ENCODE results near the gene TMC2. TPM values are rescaled to one million over a fixed set of nuclear protein-coding genes. Genes with fewer than 3 reads are reported as not detected.
A peak's percentile ranks its signal among the peaks of the same experiment; 100 is the strongest.

TMC2 gene
- polyA plus RNA-seq, 2 of the 4 experiments (the other 2 are of a cell fraction) = not detected

- no peak overlapping the region for H3K27ac ChIP-seq
- POLR2A ChIA-PET = interaction anchor here (0.9 kb wide), 1 partner anchor 72 kb away, joined by 5 read pairs; the partner anchor contains the start of gene SNRPB
- no peak overlapping the region for H3K4me3 ChIP-seq
- DNase-seq (ENCODE audit: low read depth in 1 of 2, low spot score in 1 of 2) (no peak), FAIRE-seq (peak; percentile 13), ATAC-seq (no peak)
- CTCF ChIA-PET = interaction anchor here (1.4 to 1.6 kb wide), 2 partner anchors 14 to 21 kb away, joined by 3 to 5 read pairs; no protein-coding TSS in a partner anchor
- H3K4me1 ChIP-seq = no peaks in the 10 kb centered on the region
- TF ChIP-seq GATA3 (IDR thresholded peaks at IDR 0.05; ENCODE audit: borderline replicate concordance) (no peak), MAFK (IDR thresholded peaks at IDR 0.05; ENCODE audit: partially characterized antibody) (peak; percentile 44)
- 43% methylated on average over 4 of the region's 4 CpGs for WGBS (ENCODE audit: missing lambda C conversion rate)
- no peaks in the 10 kb centered on the region for H3K9me3 ChIP-seq
- no peak overlapping the region for H3K4me2 ChIP-seq
Measured at GRCh38 chr20:2542361-2542760, 6.0 kb downstream of the TMC2 start.

GRCh38 chr20:2544211-2544610 lies 7.8 kb downstream of the TMC2 start:
- TF ChIP-seq POLR2A (IDR thresholded peaks at IDR 0.05; ENCODE audit: low read length) (no peak), NPAS2 (CRISPR knock-in tag; IDR thresholded peaks at IDR 0.05; ENCODE audit: borderline replicate concordance) (no peak), CHD2 (IDR thresholded peaks at IDR 0.05; ENCODE audit: low read length, partially characterized antibody) (no peak), RAD21 (conservative IDR thresholded peaks at IDR 0.05 in 1 of 2, IDR thresholded peaks at IDR 0.05 in 1 of 2) (no peak), EHMT2 (IDR thresholded peaks at IDR 0.05; ENCODE audit: low read depth) (no peak), E2F6 (IDR thresholded peaks at IDR 0.05; ENCODE audit: borderline replicate concordance, low read depth) (no peak), ZSCAN20 (CRISPR knock-in tag; IDR thresholded peaks at IDR 0.05) (no peak), MYC (IDR thresholded peaks at IDR 0.05; ENCODE audit: borderline replicate concordance, low read length) (no peak), REST (IDR thresholded peaks at IDR 0.05) (no peak), HOXA7 (CRISPR knock-in tag; IDR thresholded peaks at IDR 0.05) (no peak)
- Histone ChIP-seq H3K27ac (no peak overlapping the region), H3K4me1 (no peaks in the 10 kb centered on the region), H3K9me3 (no peaks in the 10 kb centered on the region), H3K4me2 (no peak overlapping the region), H3K4me3 (no peak overlapping the region)
- ChIA-PET POLR2A (no interaction called here), CTCF (no interaction called here)
- FAIRE-seq (no peak), DNase-seq (ENCODE audit: low read depth in 1 of 2, low spot score in 1 of 2) (no peak), ATAC-seq (no peak)
- 0% methylated on average over 1 of the region's 1 CpG for WGBS (ENCODE audit: missing lambda C conversion rate)

GRCh38 chr20:2545594-2545993 lies 9.2 kb downstream of the TMC2 start:
- WGBS (ENCODE audit: missing lambda C conversion rate) = 6% methylated on average over 2 of the region's 2 CpGs
- ATAC-seq (no peak), FAIRE-seq (no peak), DNase-seq (ENCODE audit: low read depth in 1 of 2, low spot score in 1 of 2) (no peak)
- no peak overlapping the region for H3K4me2 ChIP-seq
- TF ChIP-seq MYC (IDR thresholded peaks at IDR 0.05; ENCODE audit: borderline replicate concordance, low read length) = no peak
- TF ChIP-seq BCL3 (IDR thresholded peaks at IDR 0.05) = no peak
- no peak for TF ChIP-seq MAZ (IDR thresholded peaks at IDR 0.05; ENCODE audit: borderline replicate concordance, low read depth, low read length)
- no peak for TF ChIP-seq ZNF302 (CRISPR knock-in tag; IDR thresholded peaks at IDR 0.05)
- no peak for TF ChIP-seq MAX (IDR thresholded peaks at IDR 0.05)
- TF ChIP-seq CEBPB (IDR thresholded peaks at IDR 0.05) = no peak
- no peak for TF ChIP-seq GATA3 (IDR thresholded peaks at IDR 0.05; ENCODE audit: borderline replicate concordance)
- TF ChIP-seq EP300 (IDR thresholded peaks at IDR 0.05) = no peak
- TF ChIP-seq CHD4 (IDR thresholded peaks at IDR 0.05; ENCODE audit: borderline replicate concordance) = no peak
- TF ChIP-seq NFE2L2 (conservative IDR thresholded peaks at IDR 0.05; ENCODE audit: low read length) = no peak
- TF ChIP-seq POLR2A (IDR thresholded peaks at IDR 0.05; ENCODE audit: low read length) = no peak
- TF ChIP-seq RAD21 (conservative IDR thresholded peaks at IDR 0.05 in 1 of 2, IDR thresholded peaks at IDR 0.05 in 1 of 2) = no peak
- TF ChIP-seq RFX5 (IDR thresholded peaks at IDR 0.05) = no peak
- TF ChIP-seq HOXB13 (CRISPR knock-in tag; IDR thresholded peaks at IDR 0.05; ENCODE audit: low read depth) = no peak
- no peak for TF ChIP-seq CBX8 (IDR thresholded peaks at IDR 0.05)
- TF ChIP-seq FOSB (CRISPR knock-in tag; IDR thresholded peaks at IDR 0.05) = no peak
- TF ChIP-seq BHLHE40 (IDR thresholded peaks at IDR 0.05; ENCODE audit: low read depth, low read length) = no peak
- TF ChIP-seq EHF (CRISPR knock-in tag; IDR thresholded peaks at IDR 0.05) = no peak
- H3K27ac ChIP-seq = no peak overlapping the region
- H3K9me3 ChIP-seq = no peaks in the 10 kb centered on the region
- H3K4me1 ChIP-seq = no peaks in the 10 kb centered on the region
- ChIA-PET POLR2A (no interaction called here), CTCF (interaction anchor here (1.8 to 3.6 kb wide), 2 partner anchors 21 to 24 kb away, joined by 7 to 12 read pairs; no protein-coding TSS in a partner anchor)
- H3K4me3 ChIP-seq = no peak overlapping the region
